ENCODE data around the gene RELN.

RELN gene

GRCh38 chr7:103887050-103887449 lies 102.4 kb downstream of the RELN start:
- H3K27ac Mint-ChIP-seq, result no peak overlapping the region
- DNase-seq, result no peak
- H3K36me3 Mint-ChIP-seq (ENCODE audit: low read depth), result no peaks in the 10 kb centered on the region
- no peak for TF ChIP-seq CTCF (IDR thresholded peaks at IDR 0.05)
- H3K4me3 Mint-ChIP-seq, result no peak overlapping the region
- no peaks in the 10 kb centered on the region for H3K27me3 Mint-ChIP-seq (ENCODE audit: low read depth, poor library complexity)
- H3K4me1 Mint-ChIP-seq, result peaks cover 11% of the 10 kb centered on the region
- peaks cover 14% of the 10 kb centered on the region for H3K9me3 Mint-ChIP-seq

- H3K36me3 Mint-ChIP-seq (ENCODE audit: low read depth), result no peaks in the 10 kb centered on the region
- no peaks in the 10 kb centered on the region for H3K4me1 Mint-ChIP-seq
- TF ChIP-seq CTCF (IDR thresholded peaks at IDR 0.05), result no peak
- no peak overlapping the region for H3K27ac Mint-ChIP-seq
- no peak overlapping the region for H3K4me3 Mint-ChIP-seq
- peaks cover 14% of the 10 kb centered on the region for H3K9me3 Mint-ChIP-seq
- peaks cover 3% of the 10 kb centered on the region for H3K27me3 Mint-ChIP-seq (ENCODE audit: low read depth, poor library complexity)
- no peak for DNase-seq
Measured at GRCh38 chr7:103879928-103880600, 109.4 kb downstream of the RELN start.

GRCh38 chr7:103879411-103879810 lies 110.0 kb downstream of the RELN start:
- no peak for DNase-seq
- Mint-ChIP-seq H3K9me3 (peaks cover 12% of the 10 kb centered on the region), H3K4me3 (no peak overlapping the region), H3K27me3 (ENCODE audit: low read depth, poor library complexity) (peaks cover 3% of the 10 kb centered on the region), H3K27ac (no peak overlapping the region), H3K4me1 (no peaks in the 10 kb centered on the region), H3K36me3 (ENCODE audit: low read depth) (no peaks in the 10 kb centered on the region)
- no peak for TF ChIP-seq CTCF (IDR thresholded peaks at IDR 0.05)

- peaks cover 3% of the 10 kb centered on the region for H3K27me3 Mint-ChIP-seq (ENCODE audit: low read depth, poor library complexity)
- no peaks in the 10 kb centered on the region for H3K36me3 Mint-ChIP-seq (ENCODE audit: low read depth)
- H3K4me1 Mint-ChIP-seq, result no peaks in the 10 kb centered on the region
- no peak overlapping the region for H3K27ac Mint-ChIP-seq
- no peaks in the 10 kb centered on the region for H3K9me3 Mint-ChIP-seq
- no peak overlapping the region for H3K4me3 Mint-ChIP-seq
- no peak for DNase-seq
- no peak for TF ChIP-seq CTCF (IDR thresholded peaks at IDR 0.05)
Measured at GRCh38 chr7:103877565-103877964, 111.9 kb downstream of the RELN start.

- Mint-ChIP-seq H3K4me1 (no peaks in the 10 kb centered on the region), H3K9me3 (peaks cover 3% of the 10 kb centered on the region), H3K4me3 (no peak overlapping the region), H3K27me3 (ENCODE audit: low read depth, poor library complexity) (peaks cover 3% of the 10 kb centered on the region), H3K27ac (no peak overlapping the region), H3K36me3 (ENCODE audit: low read depth) (no peaks in the 10 kb centered on the region)
- TF ChIP-seq CTCF (IDR thresholded peaks at IDR 0.05), result no peak
- DNase-seq, result no peak
Measured at GRCh38 chr7:103875718-103876117, 113.7 kb downstream of the RELN start.

- no peak for TF ChIP-seq CTCF (IDR thresholded peaks at IDR 0.05)
- Mint-ChIP-seq H3K4me1 (peaks cover 16% of the 10 kb centered on the region), H3K27me3 (ENCODE audit: low read depth, poor library complexity) (no peaks in the 10 kb centered on the region), H3K27ac (no peak overlapping the region), H3K4me3 (no peak overlapping the region), H3K9me3 (peaks cover 3% of the 10 kb centered on the region), H3K36me3 (ENCODE audit: low read depth) (no peaks in the 10 kb centered on the region)
- no peak for DNase-seq
Measured at GRCh38 chr7:103871473-103871872, 118.0 kb downstream of the RELN start.
